ENCODE data around the gene PMM2.
"Not testable (repeated sequence)": the region's sequence is repeated elsewhere in the genome, so short reads cannot be mapped to it uniquely, and the experiment has no call there.

PMM2 gene

GRCh38 chr16:8831450-8831849 is 33.8 kb downstream of the PMM2 start:
- Histone ChIP-seq H3K36me3 (no peaks in the 10 kb centered on the region; the same call in 1 of the 2 replicates), H3K9me3 (ENCODE audit: severe bottlenecking) (no peaks in the 10 kb centered on the region), H3K27ac (no peak overlapping the region), H3K27me3 (ENCODE audit: insufficient read depth, low read depth, severe bottlenecking) (no peaks in the 10 kb centered on the region), H3K4me3 (ENCODE audit: low read depth, low read length) (no peak overlapping the region)
- no peak for DNase-seq
- no peak for TF ChIP-seq CTCF (IDR thresholded peaks at IDR 0.05; ENCODE audit: low read depth, low read length)

GRCh38 chr16:8831871-8832716 is 34.5 kb downstream of the PMM2 start:
- H3K4me3 ChIP-seq (ENCODE audit: low read depth, low read length) = no peak overlapping the region
- no peak for TF ChIP-seq CTCF (IDR thresholded peaks at IDR 0.05; ENCODE audit: low read depth, low read length)
- no peaks in the 10 kb centered on the region for H3K9me3 ChIP-seq (ENCODE audit: severe bottlenecking)
- H3K27me3 ChIP-seq (ENCODE audit: insufficient read depth, low read depth, severe bottlenecking) = no peaks in the 10 kb centered on the region
- H3K36me3 ChIP-seq = no peaks in the 10 kb centered on the region; the same call in 1 of the 2 replicates
- DNase-seq = no peak
- no peak overlapping the region for H3K27ac ChIP-seq

GRCh38 chr16:8832717-8833105 is 35.1 kb downstream of the PMM2 start:
- H3K36me3 ChIP-seq = no peaks in the 10 kb centered on the region; the same call in 1 of the 2 replicates
- no peaks in the 10 kb centered on the region for H3K9me3 ChIP-seq (ENCODE audit: severe bottlenecking)
- H3K4me3 ChIP-seq (ENCODE audit: low read depth, low read length) = no peak overlapping the region
- no peaks in the 10 kb centered on the region for H3K27me3 ChIP-seq (ENCODE audit: insufficient read depth, low read depth, severe bottlenecking)
- DNase-seq = no peak
- no peak overlapping the region for H3K27ac ChIP-seq
- TF ChIP-seq CTCF (IDR thresholded peaks at IDR 0.05; ENCODE audit: low read depth, low read length) = no peak

GRCh38 chr16:8836797-8837196 is 39.2 kb downstream of the PMM2 start:
- not testable (repeated sequence) for H3K27ac ChIP-seq; H3K36me3 ChIP-seq; H3K4me3 ChIP-seq (ENCODE audit: low read depth, low read length); H3K9me3 ChIP-seq (ENCODE audit: severe bottlenecking); H3K27me3 ChIP-seq (ENCODE audit: insufficient read depth, low read depth, severe bottlenecking)
- peak; percentile 53 for DNase-seq

- H3K27me3 ChIP-seq (ENCODE audit: insufficient read depth, low read depth, severe bottlenecking); H3K4me3 ChIP-seq (ENCODE audit: low read depth, low read length); H3K36me3 ChIP-seq; H3K9me3 ChIP-seq (ENCODE audit: severe bottlenecking); H3K27ac ChIP-seq; DNase-seq: not testable (repeated sequence)
Measured at GRCh38 chr16:8837594-8837993, 40.0 kb downstream of the PMM2 start.

- not testable (repeated sequence) for DNase-seq; H3K9me3 ChIP-seq (ENCODE audit: severe bottlenecking); H3K4me3 ChIP-seq (ENCODE audit: low read depth, low read length); H3K36me3 ChIP-seq; H3K27ac ChIP-seq; H3K27me3 ChIP-seq (ENCODE audit: insufficient read depth, low read depth, severe bottlenecking)
Measured at GRCh38 chr16:8842016-8842415, 44.4 kb downstream of the PMM2 start.

GRCh38 chr16:8843296-8843695 is 45.7 kb downstream of the PMM2 start:
- DNase-seq; H3K27me3 ChIP-seq (ENCODE audit: insufficient read depth, low read depth, severe bottlenecking); H3K36me3 ChIP-seq; H3K4me3 ChIP-seq (ENCODE audit: low read depth, low read length); H3K9me3 ChIP-seq (ENCODE audit: severe bottlenecking); H3K27ac ChIP-seq: not testable (repeated sequence)

GRCh38 chr16:8845699-8846298 is 48.2 kb downstream of the PMM2 start:
- Histone ChIP-seq H3K4me3 (ENCODE audit: low read depth, low read length) (no peak overlapping the region), H3K9me3 (ENCODE audit: severe bottlenecking) (no peaks in the 10 kb centered on the region), H3K27ac (no peak overlapping the region), H3K36me3 (peaks cover 24% of the 10 kb centered on the region), H3K27me3 (ENCODE audit: insufficient read depth, low read depth, severe bottlenecking) (no peaks in the 10 kb centered on the region)
- no peak for DNase-seq
- TF ChIP-seq CTCF (IDR thresholded peaks at IDR 0.05; ENCODE audit: low read depth, low read length) = no peak
